Fibroblast of lung (primary cell): ENCODE data around the gene VWA5B1. TPM values are rescaled to one million over a fixed set of nuclear protein-coding genes. Genes with fewer than 3 reads are reported as not detected.

Experiments
- DNase-seq, 2 donors: peaks; one replicate each; pipeline versions ENCODE4 v3.0.0 to v3.0.0-alpha.2; 2010; ENCODE audit warnings: low read depth in 2 of 2
- H2AFZ ChIP-seq: 2 replicates; pipeline ENCODE4 v1.5.1; 2012; ENCODE audit warnings: low read length, control low read depth, inconsistent platforms
- H3K27ac ChIP-seq: 2 replicates; pipeline ENCODE4 v1.5.1; 2011; ENCODE audit warnings: low read length, control low read depth; ENCODE audit not compliant: insufficient read depth
- H3K27me3 ChIP-seq: 2 replicates; pipeline ENCODE4 v1.5.1; 2011; ENCODE audit warnings: mild to moderate bottlenecking, low read length; ENCODE audit not compliant: control insufficient read depth, insufficient read depth
- H3K36me3 ChIP-seq: 2 replicates; pipeline ENCODE4 v1.5.1; 2011; ENCODE audit warnings: low read length; ENCODE audit not compliant: control insufficient read depth, insufficient read depth
- H3K4me1 ChIP-seq: 2 replicates; pipeline ENCODE4 v1.5.1; 2011; ENCODE audit warnings: low read length; ENCODE audit not compliant: control insufficient read depth, insufficient read depth; ENCODE audit errors: extremely low read depth
- H3K4me2 ChIP-seq: 2 replicates; pipeline ENCODE4 v1.5.1; 2011; ENCODE audit warnings: low read length, control low read depth; ENCODE audit not compliant: insufficient read depth; ENCODE audit errors: extremely low read depth
- H3K4me3 ChIP-seq, 4 experiments: fragments of 200-600 bp in 1 of 4; sonication (generic) in 1 of 4; replicated peaks in 1 of 4; 2 replicates each; pipeline ENCODE4 v1.5.1; 2011 to 2016; ENCODE audit warnings: low read length in 4 of 4, low read depth in 3 of 4, mild to moderate bottlenecking in 3 of 4, control low read depth in 2 of 4, inconsistent platforms in 1 of 4, mixed read lengths in 1 of 4; ENCODE audit not compliant: insufficient read depth in 1 of 4; ENCODE audit errors: control extremely low read depth in 1 of 4
- H3K79me2 ChIP-seq: 2 replicates; pipeline ENCODE4 v1.5.1; 2012; ENCODE audit warnings: mild to moderate bottlenecking, low read length, inconsistent platforms; ENCODE audit not compliant: control insufficient read depth, insufficient read depth
- H3K9ac ChIP-seq: 2 replicates; pipeline ENCODE4 v1.5.1; 2011; ENCODE audit warnings: mild to moderate bottlenecking, low read length, control low read depth; ENCODE audit not compliant: insufficient read depth
- H3K9me3 ChIP-seq: 2 replicates; pipeline ENCODE4 v1.5.1; 2012; ENCODE audit warnings: low read depth, low read length; ENCODE audit not compliant: control insufficient read depth, insufficient read depth
- H4K20me1 ChIP-seq: 2 replicates; pipeline ENCODE4 v1.5.1; 2011; ENCODE audit warnings: low read length; ENCODE audit not compliant: control insufficient read depth, insufficient read depth; ENCODE audit errors: extremely low read depth
- EZH2 ChIP-seq: IDR thresholded peaks from 2 replicates; pipeline ENCODE4 v1.5.1; 2012; ENCODE audit warnings: low read length, control low read depth, mild to moderate bottlenecking; ENCODE audit errors: missing control alignments
- polyA plus RNA-seq, 2 donors: library from polyadenylated mRNA; depleted of rRNA in 1 of 2; stranded (reverse) in 1 of 2; unstranded in 1 of 2; fragments of >200 nt; gene quantifications; 2 replicates each; pipeline ENCODE4 v1.2.1, GENCODE V29; 2011 to 2012; ENCODE audit warnings: missing spikeins in 1 of 2
- total RNA-seq: library from RNA; depleted of rRNA; stranded (reverse); fragments of >200 nt; gene quantifications from 2 replicates; pipeline ENCODE4 v1.2.1, GENCODE V29; 2014
- TF ChIP-seq, protein P1 (sequence below), 2 donors: IDR thresholded peaks in 1 of 2; conservative IDR thresholded peaks in 1 of 2; 1 replicate in 1 of 2; 2 replicates in 1 of 2; pipeline ENCODE4 v1.5.1; 2011 to 2012; ENCODE audit warnings: low read length in 2 of 2, control low read depth in 1 of 2, inconsistent platforms in 1 of 2, low read depth in 1 of 2, mild to moderate bottlenecking in 1 of 2

VWA5B1 gene
- total and polyA plus RNA-seq, 2 donors (not counting 1 experiment from before 2014, with no cell fraction given): not detected

GRCh38 chr1:20262810-20263534 is 27.7 kb upstream of the VWA5B1 start:
- no peaks in the 10 kb centered on the region for H3K27me3 ChIP-seq
- peak in 1 of 2 donors; percentile 58 for DNase-seq

GRCh38 chr1:20265250-20265649 is 25.4 kb upstream of the VWA5B1 start:
- H3K9ac ChIP-seq: no peak overlapping the region
- DNase-seq: peak; percentile 48 to 49
- no peaks in the 10 kb centered on the region for H3K79me2 ChIP-seq
- H3K27ac ChIP-seq: no peak overlapping the region
- TF ChIP-seq EZH2: no peak
- TF ChIP-seq, protein P1, sequence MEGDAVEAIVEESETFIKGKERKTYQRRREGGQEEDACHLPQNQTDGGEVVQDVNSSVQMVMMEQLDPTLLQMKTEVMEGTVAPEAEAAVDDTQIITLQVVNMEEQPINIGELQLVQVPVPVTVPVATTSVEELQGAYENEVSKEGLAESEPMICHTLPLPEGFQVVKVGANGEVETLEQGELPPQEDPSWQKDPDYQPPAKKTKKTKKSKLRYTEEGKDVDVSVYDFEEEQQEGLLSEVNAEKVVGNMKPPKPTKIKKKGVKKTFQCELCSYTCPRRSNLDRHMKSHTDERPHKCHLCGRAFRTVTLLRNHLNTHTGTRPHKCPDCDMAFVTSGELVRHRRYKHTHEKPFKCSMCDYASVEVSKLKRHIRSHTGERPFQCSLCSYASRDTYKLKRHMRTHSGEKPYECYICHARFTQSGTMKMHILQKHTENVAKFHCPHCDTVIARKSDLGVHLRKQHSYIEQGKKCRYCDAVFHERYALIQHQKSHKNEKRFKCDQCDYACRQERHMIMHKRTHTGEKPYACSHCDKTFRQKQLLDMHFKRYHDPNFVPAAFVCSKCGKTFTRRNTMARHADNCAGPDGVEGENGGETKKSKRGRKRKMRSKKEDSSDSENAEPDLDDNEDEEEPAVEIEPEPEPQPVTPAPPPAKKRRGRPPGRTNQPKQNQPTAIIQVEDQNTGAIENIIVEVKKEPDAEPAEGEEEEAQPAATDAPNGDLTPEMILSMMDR (conservative IDR thresholded peaks at IDR 0.05 in 1 of 2, IDR thresholded peaks at IDR 0.05 in 1 of 2; ENCODE audit: low read depth in 1 of 2, low read length in 2 of 2): no peak
- H3K4me2 ChIP-seq: no peak overlapping the region
- no peaks in the 10 kb centered on the region for H4K20me1 ChIP-seq
- no peak overlapping the region for H2AFZ ChIP-seq
- H3K9me3 ChIP-seq: no peaks in the 10 kb centered on the region
- H3K36me3 ChIP-seq: no peaks in the 10 kb centered on the region
- H3K4me1 ChIP-seq: no peaks in the 10 kb centered on the region
- H3K27me3 ChIP-seq: no peaks in the 10 kb centered on the region
- no peak overlapping the region for H3K4me3 ChIP-seq

More at GRCh38 chr1:20262810-20263534, 27.7 kb upstream of the VWA5B1 start:
- no peak for TF ChIP-seq EZH2
- TF ChIP-seq, protein P1 (conservative IDR thresholded peaks at IDR 0.05 in 1 of 2, IDR thresholded peaks at IDR 0.05 in 1 of 2; ENCODE audit: low read depth in 1 of 2, low read length in 2 of 2): no peak
- H3K4me2 ChIP-seq: no peak overlapping the region
- no peak overlapping the region for H3K27ac ChIP-seq
- H3K9ac ChIP-seq: no peak overlapping the region
- no peak overlapping the region for H2AFZ ChIP-seq
- no peak overlapping the region for H3K4me3 ChIP-seq
- H3K36me3 ChIP-seq: no peaks in the 10 kb centered on the region
- no peaks in the 10 kb centered on the region for H3K79me2 ChIP-seq
- no peaks in the 10 kb centered on the region for H3K4me1 ChIP-seq
- H3K9me3 ChIP-seq: no peaks in the 10 kb centered on the region
- no peaks in the 10 kb centered on the region for H4K20me1 ChIP-seq

DNA sequence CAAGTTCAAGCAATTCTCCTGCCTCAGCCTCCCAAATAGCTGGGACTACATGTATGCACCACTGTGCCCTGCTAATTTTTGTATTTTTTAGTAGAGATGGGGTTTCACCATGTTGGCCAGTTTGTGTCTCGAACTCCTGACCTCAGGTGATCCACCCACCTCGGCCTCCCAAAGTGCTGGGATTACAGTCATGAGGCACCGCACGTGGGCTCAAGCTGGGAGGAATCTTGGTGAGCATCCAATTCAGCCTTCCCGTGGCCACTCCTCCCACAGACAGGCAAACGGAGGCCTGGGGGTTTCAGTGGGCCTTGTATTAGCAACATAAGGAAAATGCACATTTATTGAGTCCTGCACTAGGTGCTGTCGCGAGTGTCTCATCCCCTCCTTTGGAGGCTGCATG is 24.5 kb upstream of the VWA5B1 start:
- no peaks in the 10 kb centered on the region for H3K79me2 ChIP-seq
- no peak overlapping the region for H3K4me2 ChIP-seq
- H3K9ac ChIP-seq: no peak overlapping the region
- no peak overlapping the region for H3K27ac ChIP-seq
- H3K4me1 ChIP-seq: no peaks in the 10 kb centered on the region
- peak in 1 of 2 donors; percentile 84 for DNase-seq
- H3K36me3 ChIP-seq: no peaks in the 10 kb centered on the region
- no peak overlapping the region for H3K4me3 ChIP-seq
- H2AFZ ChIP-seq: no peak overlapping the region
- TF ChIP-seq, protein P1 (conservative IDR thresholded peaks at IDR 0.05 in 1 of 2, IDR thresholded peaks at IDR 0.05 in 1 of 2; ENCODE audit: low read depth in 1 of 2, low read length in 2 of 2): no peak
- TF ChIP-seq EZH2: no peak
- no peaks in the 10 kb centered on the region for H3K27me3 ChIP-seq
- H3K9me3 ChIP-seq: no peaks in the 10 kb centered on the region
- no peaks in the 10 kb centered on the region for H4K20me1 ChIP-seq
